Loucy (cell line): Measurements from ENCODE around the gene AIG1.

ENCODE experiments used
- H2AFZ ChIP-seq: fragments of 200-600 bp; sonication (generic); 2 replicates; pipeline ENCODE4 v1.6.0; 2016; ENCODE audit warnings: antibody characterized with exemption, mild to moderate bottlenecking, low read length, moderate library complexity
- H3F3A ChIP-seq: fragments of 200-600 bp; 2 replicates; pipeline ENCODE4 v1.6.0; 2016; ENCODE audit warnings: antibody characterized with exemption, low read depth, mild to moderate bottlenecking
- H3K27me3 ChIP-seq: fragments of 200-600 bp; sonication (generic); 2 replicates; pipeline ENCODE4 v1.6.1; 2014; ENCODE audit warnings: low read length, mild to moderate bottlenecking; ENCODE audit not compliant: insufficient read depth, poor library complexity, severe bottlenecking
- H3K36me3 ChIP-seq: fragments of 200-600 bp; sonication (generic); 2 replicates; pipeline ENCODE4 v1.6.1; 2016; ENCODE audit warnings: low read length; ENCODE audit not compliant: insufficient read depth
- H3K4me1 ChIP-seq: fragments of 200-600 bp; sonication (generic); 2 replicates; pipeline ENCODE4 v1.5.1; 2014; ENCODE audit warnings: low read length, mild to moderate bottlenecking; ENCODE audit not compliant: insufficient read depth, poor library complexity, severe bottlenecking
- H3K4me2 ChIP-seq: fragments of 200-600 bp; sonication (generic); 2 replicates; pipeline ENCODE4 v1.6.0; 2014; ENCODE audit warnings: antibody characterized with exemption, low read length, low read depth, mild to moderate bottlenecking; ENCODE audit not compliant: poor library complexity, severe bottlenecking
- H3K4me3 ChIP-seq: fragments of 200-600 bp; sonication (generic); 2 replicates; pipeline ENCODE4 v1.5.1; 2014; ENCODE audit warnings: low read length, mild to moderate bottlenecking, mixed read lengths; ENCODE audit not compliant: poor library complexity, severe bottlenecking
- H3K79me2 ChIP-seq: fragments of 200-600 bp; sonication (generic); 2 replicates; pipeline ENCODE4 v1.6.1; 2014; ENCODE audit warnings: low read length; ENCODE audit not compliant: insufficient read depth
- H3K9ac ChIP-seq: fragments of 200-600 bp; sonication (generic); 2 replicates; pipeline ENCODE4 v1.6.0; 2014; ENCODE audit warnings: mild to moderate bottlenecking, low read depth, low read length, moderate library complexity; ENCODE audit not compliant: poor library complexity, severe bottlenecking
- H3K9me2 ChIP-seq: fragments of 200-600 bp; sonication (generic); replicated peaks from 2 replicates; pipeline ENCODE4 v1.6.1; 2016; ENCODE audit warnings: low read depth, low read length, mixed read lengths
- H3K9me3 ChIP-seq: fragments of 200-600 bp; sonication (generic); 2 replicates; pipeline ENCODE4 v1.6.1; 2014; ENCODE audit warnings: mild to moderate bottlenecking, antibody characterized with exemption, low read length, low read depth; ENCODE audit not compliant: insufficient read depth
- H4K20me1 ChIP-seq: fragments of 200-600 bp; sonication (generic); 2 replicates; pipeline ENCODE4 v1.6.0; 2014; ENCODE audit warnings: antibody characterized with exemption, low read length, mild to moderate bottlenecking; ENCODE audit not compliant: insufficient read depth, poor library complexity, severe bottlenecking
- CTCF ChIP-seq: fragments of 200-600 bp; sonication (generic); conservative IDR thresholded peaks from 2 replicates; pipeline ENCODE4 v1.5.1; 2014; ENCODE audit warnings: mild to moderate bottlenecking, antibody characterized with exemption, low read length
- EZH2phosphoT487 ChIP-seq: fragments of 200-600 bp; IDR thresholded peaks from 2 replicates; pipeline ENCODE4 v1.6.1; 2018; ENCODE audit warnings: antibody characterized with exemption, mild to moderate bottlenecking, moderate library complexity, borderline replicate concordance

AIG1 gene

GRCh38 chr6:143264986-143265764, 204.5 kb downstream of the AIG1 start:
- H3F3A ChIP-seq: no peaks in the 10 kb centered on the region
- no peak for TF ChIP-seq EZH2phosphoT487
- TF ChIP-seq CTCF: no peak
- H4K20me1 ChIP-seq: no peaks in the 10 kb centered on the region
- H3K4me3 ChIP-seq: no peak overlapping the region
- no peaks in the 10 kb centered on the region for H3K27me3 ChIP-seq
- H3K79me2 ChIP-seq: no peaks in the 10 kb centered on the region
- H3K9me2 ChIP-seq: no peaks in the 10 kb centered on the region
- no peak overlapping the region for H2AFZ ChIP-seq
- H3K9ac ChIP-seq: no peak overlapping the region
- H3K9me3 ChIP-seq: no peaks in the 10 kb centered on the region
- no peaks in the 10 kb centered on the region for H3K36me3 ChIP-seq
- no peak overlapping the region for H3K4me2 ChIP-seq
- no peaks in the 10 kb centered on the region for H3K4me1 ChIP-seq

- TF ChIP-seq EZH2phosphoT487 (no peak), CTCF (peak; percentile 32; the same call in 1 of the 2 replicates)
These were observed 207.1 kb downstream of the AIG1 start for GRCh38 chr6:143267760-143268159.

GRCh38 chr6:143268439-143268838, 207.8 kb downstream of the AIG1 start:
- H3K4me2 ChIP-seq: no peak overlapping the region
- H3K27me3 ChIP-seq: no peaks in the 10 kb centered on the region
- no peaks in the 10 kb centered on the region for H3K79me2 ChIP-seq
- H3K4me3 ChIP-seq: no peak overlapping the region
- no peaks in the 10 kb centered on the region for H3K36me3 ChIP-seq
- no peaks in the 10 kb centered on the region for H4K20me1 ChIP-seq
- H3K9ac ChIP-seq: no peak overlapping the region
- no peak for TF ChIP-seq EZH2phosphoT487
- no peak for TF ChIP-seq CTCF
- no peaks in the 10 kb centered on the region for H3K9me3 ChIP-seq
- H2AFZ ChIP-seq: no peak overlapping the region
- no peaks in the 10 kb centered on the region for H3K9me2 ChIP-seq
- no peaks in the 10 kb centered on the region for H3K4me1 ChIP-seq
- no peaks in the 10 kb centered on the region for H3F3A ChIP-seq

More at GRCh38 chr6:143267760-143268159, 207.1 kb downstream of the AIG1 start:
- H2AFZ ChIP-seq: no peak overlapping the region
- H3K9me3 ChIP-seq: no peaks in the 10 kb centered on the region
- no peaks in the 10 kb centered on the region for H3K27me3 ChIP-seq
- H3K4me3 ChIP-seq: no peak overlapping the region
- H3K4me1 ChIP-seq: no peaks in the 10 kb centered on the region
- no peak overlapping the region for H3K9ac ChIP-seq
- H4K20me1 ChIP-seq: no peaks in the 10 kb centered on the region
- no peaks in the 10 kb centered on the region for H3F3A ChIP-seq
- no peaks in the 10 kb centered on the region for H3K9me2 ChIP-seq
- no peaks in the 10 kb centered on the region for H3K79me2 ChIP-seq
- H3K4me2 ChIP-seq: no peak overlapping the region
- no peaks in the 10 kb centered on the region for H3K36me3 ChIP-seq
